ENCODE data around the gene FOXJ3.

The FOXJ3 gene

DNA sequence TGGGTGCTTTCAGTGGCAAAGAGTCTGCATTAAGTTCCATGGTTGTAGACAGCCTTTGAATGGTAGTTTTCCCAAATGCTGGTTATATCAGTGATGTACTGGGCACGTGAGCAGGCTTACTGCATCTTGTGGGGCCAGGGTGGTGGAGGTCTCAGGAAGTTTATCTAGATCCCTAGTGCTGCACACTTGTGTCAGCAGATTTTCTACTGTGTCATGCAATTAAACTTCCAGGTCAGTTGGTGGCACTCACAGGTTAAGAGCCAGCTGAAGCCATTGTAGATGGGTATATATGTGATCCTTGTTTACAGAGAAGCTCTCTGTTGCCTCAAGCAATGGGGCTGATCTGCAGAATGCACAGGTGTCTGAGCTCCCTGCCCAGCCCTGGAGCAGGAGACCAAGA is 33.0 kb downstream of the FOXJ3 start:
- no peak for DNase-seq

DNA sequence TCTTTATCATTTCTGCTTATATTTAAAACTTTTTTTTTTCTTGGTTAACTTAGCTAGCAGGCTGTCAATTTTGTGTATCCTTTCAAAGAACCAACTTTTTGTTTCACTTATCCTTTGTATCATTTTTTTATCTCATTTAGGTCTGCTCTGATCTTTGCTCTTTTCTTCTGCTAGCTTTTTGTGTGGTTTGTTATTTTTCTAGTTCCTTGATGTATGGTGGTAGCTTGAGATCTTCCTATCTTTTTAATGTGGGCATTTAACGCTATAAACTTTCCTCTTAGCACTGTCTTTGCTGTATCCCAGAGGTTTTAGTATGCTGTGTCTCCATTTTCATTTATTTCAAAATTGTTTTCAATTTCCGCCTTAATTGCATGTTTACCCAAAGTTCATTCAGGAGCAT is 36.5 kb downstream of the FOXJ3 start:
- no peak for DNase-seq

GRCh38 chr1:42295816-42296215 is 39.2 kb downstream of the FOXJ3 start:
- no peak for DNase-seq

DNA sequence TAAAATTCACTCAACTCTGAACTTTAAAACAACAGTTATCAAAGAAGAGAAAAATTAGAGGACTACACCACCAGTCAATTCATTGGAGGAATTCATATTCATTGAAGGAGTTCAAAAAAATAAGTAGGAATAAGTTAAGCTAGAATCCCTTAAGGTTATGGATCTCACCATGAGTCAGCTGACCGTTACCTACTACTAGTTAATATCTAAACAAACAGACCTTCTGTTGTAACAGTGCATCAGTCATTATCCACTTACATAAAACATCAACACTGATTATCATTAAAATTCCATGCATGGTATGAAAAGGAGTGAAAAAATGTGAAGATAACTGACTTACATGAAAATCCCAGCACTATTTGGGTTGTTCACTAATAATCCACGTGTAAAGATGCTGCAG is 44.9 kb downstream of the FOXJ3 start:
- no peak for DNase-seq

DNA sequence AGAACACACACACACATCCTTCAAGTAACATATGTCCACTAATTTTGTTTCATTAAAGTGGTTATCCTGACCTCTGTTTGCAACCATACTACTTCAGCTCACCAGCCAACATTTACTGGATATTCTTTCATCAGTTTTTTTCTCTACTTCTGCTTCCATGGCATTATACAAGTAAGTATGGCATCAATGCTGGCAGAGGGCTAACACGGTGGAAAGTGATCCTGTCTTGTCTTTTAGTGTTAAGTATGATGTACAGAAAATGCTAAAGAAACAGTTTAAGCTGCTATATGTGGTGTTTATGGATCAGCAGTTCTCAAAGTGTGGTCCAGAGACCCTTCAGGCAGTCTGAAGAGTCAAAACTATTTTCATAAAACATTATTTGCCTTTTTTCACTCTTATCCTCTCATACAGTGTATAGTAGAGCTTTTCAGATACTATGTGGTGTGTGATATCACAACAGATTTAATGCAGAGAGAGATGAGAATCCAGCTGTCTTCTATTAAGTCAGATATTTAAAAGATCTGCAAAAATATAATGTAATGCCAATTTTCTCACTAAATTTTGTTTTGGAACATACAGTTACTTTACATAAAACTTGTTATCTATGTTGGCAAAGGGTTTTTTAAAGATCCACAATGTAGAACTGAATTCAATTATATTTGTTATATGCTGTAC is 46.6 kb downstream of the FOXJ3 start:
- no peak for DNase-seq

- no peak for DNase-seq
These were observed 52.0 kb downstream of the FOXJ3 start for GRCh38 chr1:42282867-42283583.

DNA sequence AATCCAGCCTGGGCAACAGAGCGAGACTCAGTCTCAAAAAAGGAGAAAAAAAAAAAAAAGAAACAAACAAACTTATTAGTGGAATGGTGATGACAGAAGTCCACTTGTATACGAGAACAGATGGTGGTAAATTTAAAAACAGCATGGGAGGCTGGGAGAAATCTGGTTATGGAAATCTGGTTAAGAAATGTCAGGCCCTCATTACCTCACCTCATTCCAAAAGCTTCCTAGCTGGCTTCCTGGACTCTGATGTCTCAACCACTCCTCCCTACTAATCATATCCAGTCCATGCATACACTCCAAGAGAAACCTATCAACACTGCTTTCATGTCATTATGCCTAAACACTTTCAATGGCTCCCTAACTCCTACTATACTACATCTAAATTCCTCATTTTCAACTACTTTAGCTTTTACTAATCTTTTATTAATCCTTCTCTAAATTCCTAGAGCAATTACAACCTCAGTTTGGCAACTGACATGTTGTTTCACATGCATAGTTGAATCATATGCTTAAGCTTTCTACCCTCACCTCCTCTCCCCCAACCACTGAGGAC is 52.9 kb downstream of the FOXJ3 start:
- peak; percentile 47 for DNase-seq

- DNase-seq = no peak
These were observed 54.2 kb downstream of the FOXJ3 start for GRCh38 chr1:42280821-42281220.

DNA sequence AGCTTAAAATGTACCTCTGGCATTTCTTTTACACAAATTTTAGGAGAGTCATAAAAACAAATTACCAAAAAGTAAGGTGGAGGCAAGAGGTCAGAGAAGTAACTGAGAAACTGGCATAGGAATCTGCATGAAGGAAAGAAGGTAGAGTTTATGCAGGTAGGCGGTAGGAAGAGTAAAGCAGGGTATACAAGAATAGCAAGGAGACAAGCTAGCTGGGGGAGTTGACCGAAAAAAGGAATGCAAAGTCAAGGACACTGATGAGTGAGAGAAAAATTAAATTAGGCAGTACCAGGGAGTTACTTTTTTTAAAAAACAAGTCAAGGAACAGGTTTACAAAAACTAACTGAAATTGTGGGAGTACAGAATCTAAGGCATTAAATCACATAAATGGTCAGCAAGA is 56.0 kb downstream of the FOXJ3 start:
- DNase-seq = no peak

GRCh38 chr1:42272920-42273319 is 62.1 kb downstream of the FOXJ3 start:
- no peak for DNase-seq

DNA sequence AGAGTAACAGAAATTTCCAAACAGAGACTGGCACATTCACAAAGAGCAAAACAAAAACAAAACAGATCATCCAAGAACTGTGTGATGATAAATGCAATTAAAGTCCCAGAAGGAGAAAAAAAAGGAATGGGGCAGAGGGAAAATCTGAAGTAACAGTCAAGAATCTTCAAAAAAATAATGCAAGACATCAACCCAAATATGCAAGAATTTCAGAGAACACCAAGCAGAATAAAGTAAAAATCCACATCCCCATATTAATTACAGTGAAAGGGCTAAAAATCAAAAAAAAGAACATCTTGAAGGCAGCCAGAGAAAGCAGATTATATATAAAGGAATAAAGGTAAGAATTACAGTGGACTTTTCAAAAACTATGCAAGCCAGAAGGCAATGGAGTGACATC is 67.1 kb downstream of the FOXJ3 start:
- DNase-seq = no peak

- DNase-seq = no peak
These were observed 68.5 kb downstream of the FOXJ3 start for GRCh38 chr1:42266253-42267135.

DNA sequence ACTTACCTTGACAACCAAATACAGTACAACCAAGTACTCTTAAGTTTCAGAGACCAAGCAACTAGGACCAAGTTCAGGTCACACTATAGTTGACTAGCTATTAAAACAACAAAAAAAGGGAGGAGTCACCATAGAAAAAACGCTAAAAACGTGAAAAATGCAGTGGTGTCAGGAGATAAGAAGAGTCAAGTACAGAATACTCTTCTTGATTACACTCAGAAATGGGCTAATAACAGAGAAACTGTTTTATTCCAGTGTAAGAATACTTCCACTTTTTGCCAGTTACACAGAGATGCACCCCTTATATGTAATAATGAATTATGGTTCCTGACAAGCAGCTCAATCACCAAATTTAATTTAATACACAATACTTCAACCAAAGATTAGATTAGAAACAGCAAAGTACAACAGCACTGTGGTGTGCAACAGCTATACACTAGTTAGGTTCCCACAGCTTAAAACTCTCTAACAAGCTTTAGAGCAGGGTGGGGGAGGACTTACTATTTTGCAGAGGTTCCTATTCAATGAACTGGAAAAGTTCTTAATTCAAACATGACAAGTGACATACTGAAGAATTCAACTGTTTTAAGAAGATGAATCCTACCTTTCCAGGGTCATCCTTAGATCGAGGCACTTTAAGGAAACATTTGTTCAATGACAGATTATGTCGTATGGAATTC is 70.4 kb downstream of the FOXJ3 start:
- DNase-seq = no peak

DNA sequence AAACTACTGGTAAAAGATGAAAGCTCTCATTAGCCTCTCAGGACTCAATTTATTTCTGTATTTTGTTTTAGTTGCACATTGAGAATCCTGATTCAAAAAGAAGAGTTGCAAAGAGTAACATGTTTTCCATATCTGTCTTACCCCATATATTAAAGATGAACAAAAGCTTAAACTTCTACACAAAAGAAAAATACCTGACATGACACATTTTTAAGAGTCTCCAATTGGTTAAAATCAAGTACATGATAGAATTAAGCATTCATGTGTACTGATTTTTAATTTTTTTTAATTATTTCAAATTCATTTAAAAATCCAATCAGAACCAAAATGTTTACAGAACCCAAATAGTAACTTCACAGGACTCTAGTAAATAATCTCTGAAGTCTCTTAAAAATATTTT is 72.0 kb downstream of the FOXJ3 start:
- no peak for DNase-seq

GRCh38 chr1:42260376-42261070 is 74.5 kb downstream of the FOXJ3 start:
- DNase-seq = no peak

DNA sequence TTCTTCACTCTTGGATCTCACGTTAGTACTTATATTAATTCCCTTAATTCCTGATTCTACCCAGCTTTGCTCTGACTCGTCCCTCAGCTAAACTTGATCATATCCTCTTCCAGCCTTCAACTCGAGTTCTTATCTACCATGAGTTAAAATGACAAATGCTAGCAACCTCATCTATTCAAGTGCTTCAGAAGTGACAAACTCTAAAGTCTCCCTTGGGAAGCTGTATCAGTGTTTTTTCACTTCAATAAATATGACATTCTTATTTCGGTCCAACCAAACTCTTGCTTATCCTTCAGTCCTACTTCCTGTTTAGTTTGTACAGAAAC is 75.3 kb downstream of the FOXJ3 start:
- DNase-seq = no peak

DNA sequence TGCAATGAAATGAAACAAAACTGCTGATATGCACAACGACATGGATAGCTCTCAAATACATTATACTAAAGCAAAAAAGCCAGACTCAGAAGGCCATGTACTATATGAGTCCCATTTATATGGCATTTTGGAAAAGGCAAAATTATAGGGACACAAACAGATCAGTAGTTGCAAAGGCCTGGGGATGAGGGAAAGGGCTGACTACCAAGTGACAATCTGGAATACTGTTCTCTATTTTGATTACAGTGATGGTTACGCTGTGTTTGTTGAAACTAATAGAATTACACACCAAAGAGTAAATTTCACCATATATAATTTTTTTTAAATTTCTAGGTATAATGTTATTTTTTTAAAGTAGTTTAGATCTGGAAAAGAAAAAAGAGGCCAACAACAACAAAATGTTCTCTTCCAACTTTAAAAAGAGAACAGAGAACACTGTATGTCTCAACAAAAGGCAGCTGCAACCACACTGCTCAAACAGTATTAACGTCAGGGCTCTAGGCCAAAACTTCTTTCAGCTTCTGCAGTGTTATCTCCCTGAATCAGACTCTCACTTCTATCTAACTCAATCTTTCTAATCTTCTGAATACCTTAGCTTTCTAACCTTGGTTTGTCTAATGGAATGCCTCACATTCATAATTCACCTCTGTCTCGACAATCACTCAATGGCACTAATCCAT is 75.8 kb downstream of the FOXJ3 start:
- DNase-seq = peak; percentile 18

- no peak for DNase-seq
These were observed 76.8 kb downstream of the FOXJ3 start for GRCh38 chr1:42258218-42258617.

- DNase-seq = no peak
These were observed 84.0 kb downstream of the FOXJ3 start for GRCh38 chr1:42251042-42251441.

DNA sequence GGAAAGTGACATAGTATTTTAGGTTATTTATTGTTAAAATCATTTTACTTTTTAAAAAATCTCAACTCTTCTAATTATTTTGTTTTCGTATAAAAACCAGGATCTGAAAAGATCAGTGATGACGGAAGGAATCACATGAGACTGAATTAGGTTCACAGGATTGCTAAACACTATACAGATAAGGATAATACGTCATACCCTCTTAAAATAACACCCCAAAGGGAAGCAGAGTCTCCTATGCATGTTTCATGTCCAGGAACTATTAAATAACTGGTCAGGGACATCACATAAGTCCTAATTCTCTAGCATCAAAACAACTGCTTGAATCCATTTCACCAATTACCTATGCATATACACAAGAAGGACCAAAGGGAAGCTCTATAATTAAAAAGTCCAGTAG is 84.9 kb downstream of the FOXJ3 start:
- DNase-seq = no peak

DNA sequence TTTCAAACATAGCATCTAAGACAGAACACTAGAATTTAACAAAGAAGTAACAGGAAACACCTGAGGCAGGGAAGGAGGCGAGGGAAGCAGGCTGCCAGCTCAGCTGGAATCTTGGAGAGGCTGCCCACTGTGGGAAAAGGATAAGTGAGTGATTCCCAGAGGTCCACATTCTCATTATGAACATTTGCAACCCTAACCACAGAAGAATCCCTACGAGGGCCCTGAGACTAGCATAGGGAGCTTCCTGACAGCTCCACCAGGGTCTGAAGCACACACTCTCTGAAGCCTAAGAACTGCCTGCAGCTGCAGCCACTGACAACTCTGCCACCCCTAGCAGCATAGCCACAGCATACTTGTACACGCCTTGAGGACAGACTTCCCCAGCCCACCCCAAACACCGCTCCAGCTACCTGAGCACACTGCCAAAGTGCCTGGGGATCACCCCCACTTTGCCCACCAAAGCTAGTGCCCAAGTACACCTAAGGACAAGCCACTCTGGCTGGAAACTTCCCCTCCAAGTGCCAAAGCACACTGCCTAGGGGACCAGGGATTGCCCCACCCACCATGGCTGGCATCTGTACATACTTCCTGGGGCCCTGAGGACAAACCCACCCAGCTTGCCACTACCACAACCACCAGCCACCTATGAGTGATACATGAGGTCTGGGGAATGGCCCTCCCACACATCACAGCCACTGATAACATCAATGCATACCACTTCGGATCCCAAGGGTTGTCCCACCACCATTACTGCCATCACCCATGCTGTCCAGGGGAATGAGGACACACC is 93.9 kb downstream of the FOXJ3 start:
- DNase-seq = no peak

Data from DMS 273 treated with DMSO at 0.1 percent for 48 hours (cell line).